COLO829 (cell line): ENCODE measurements around the gene CCDC82.

Experiments
- DNase-seq: peaks from one replicate; pipeline ENCODE4 v3.0.0; 2012; ENCODE audit warnings: low spot score

The CCDC82 gene

DNA sequence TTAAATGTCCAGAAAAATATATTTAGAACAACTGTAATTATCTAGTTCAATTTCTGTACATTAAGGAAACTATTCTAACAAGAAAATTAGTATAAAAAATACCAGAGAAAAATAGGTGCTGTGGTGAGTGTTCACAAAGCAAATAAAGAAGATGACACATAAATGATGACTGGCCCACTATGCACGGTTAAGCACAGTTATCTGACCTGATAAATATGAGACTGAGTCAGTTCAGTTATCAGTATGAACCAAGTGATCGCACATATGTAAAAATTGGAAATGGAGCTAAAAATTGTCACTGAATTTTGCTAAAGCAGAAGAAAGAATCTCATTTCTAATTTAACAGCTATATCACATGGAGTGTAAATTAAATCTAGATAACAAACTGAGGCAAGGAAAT, 27.9 kb downstream of the CCDC82 start:
- DNase-seq, result no peak

GRCh38 chr11:96358321-96358720, 31.4 kb downstream of the CCDC82 start:
- no peak for DNase-seq

DNA sequence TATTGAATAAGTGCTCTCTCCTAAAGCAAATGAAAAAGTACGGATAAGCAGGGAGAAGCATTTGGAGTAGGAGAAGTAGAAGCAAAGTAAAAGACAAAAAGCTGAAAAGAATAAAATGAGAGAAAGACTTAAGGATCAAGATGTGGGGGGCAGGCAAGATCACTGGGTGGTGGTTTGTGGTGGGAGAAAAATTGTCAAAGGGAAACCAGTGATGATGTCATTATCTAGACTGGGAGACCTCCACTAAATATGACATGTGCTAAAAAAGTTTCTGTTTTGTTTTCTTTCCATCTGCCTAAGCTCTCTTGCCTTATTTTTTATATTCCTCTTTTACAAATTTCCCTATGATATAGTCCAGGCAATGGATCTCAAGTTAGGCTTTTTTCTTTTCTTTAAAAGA, 31.9 kb downstream of the CCDC82 start:
- DNase-seq, result no peak

GRCh38 chr11:96356848-96357247, 32.9 kb downstream of the CCDC82 start:
- DNase-seq, result no peak

DNA sequence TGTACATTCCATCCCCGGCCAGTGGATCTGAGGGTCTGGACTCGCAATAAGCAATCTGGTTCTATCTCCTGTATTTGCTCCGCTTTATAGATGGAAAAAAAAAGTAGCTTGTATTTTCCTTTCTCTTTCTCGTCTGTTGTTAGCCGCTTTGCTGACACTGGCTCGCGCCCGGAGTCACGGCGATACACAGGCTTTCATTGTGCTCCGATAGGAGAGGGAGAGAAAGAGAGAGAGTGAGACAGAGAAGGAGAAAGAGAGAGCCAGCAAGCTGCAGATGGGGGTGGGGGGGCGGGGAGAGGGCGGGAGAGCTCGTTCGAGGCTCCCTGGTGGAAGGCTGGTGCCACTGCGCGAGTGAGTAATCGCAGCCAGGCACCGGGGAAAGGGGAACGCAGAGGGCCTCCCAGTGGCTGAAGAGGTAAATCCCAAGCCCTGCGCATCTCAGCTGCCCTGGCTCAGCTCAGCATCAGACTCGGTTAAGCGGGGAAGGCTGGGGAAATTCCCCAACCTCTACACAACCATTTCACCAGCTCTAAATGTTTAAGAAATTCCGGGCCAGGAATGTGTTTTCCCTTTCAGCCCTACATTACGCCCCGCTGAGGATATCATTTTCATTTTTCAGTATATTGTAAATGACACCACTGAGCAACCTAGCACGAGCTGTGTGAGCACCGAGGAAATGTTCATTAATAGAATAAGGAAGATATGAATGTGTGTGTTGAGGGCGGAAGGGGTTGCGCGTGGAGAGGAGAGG, 46.6 kb downstream of the CCDC82 start, which contains the start of gene MAML2:
Gene MAML2 (minus strand): TSS at position 235 of the 751 bp plus-strand sequence. CDS start 1,300 bp downstream, outside the sequence.
- DNase-seq, result peak; percentile 96

GRCh38 chr11:96342014-96342960, 47.4 kb downstream of the CCDC82 start:
- DNase-seq, result no peak

DNA sequence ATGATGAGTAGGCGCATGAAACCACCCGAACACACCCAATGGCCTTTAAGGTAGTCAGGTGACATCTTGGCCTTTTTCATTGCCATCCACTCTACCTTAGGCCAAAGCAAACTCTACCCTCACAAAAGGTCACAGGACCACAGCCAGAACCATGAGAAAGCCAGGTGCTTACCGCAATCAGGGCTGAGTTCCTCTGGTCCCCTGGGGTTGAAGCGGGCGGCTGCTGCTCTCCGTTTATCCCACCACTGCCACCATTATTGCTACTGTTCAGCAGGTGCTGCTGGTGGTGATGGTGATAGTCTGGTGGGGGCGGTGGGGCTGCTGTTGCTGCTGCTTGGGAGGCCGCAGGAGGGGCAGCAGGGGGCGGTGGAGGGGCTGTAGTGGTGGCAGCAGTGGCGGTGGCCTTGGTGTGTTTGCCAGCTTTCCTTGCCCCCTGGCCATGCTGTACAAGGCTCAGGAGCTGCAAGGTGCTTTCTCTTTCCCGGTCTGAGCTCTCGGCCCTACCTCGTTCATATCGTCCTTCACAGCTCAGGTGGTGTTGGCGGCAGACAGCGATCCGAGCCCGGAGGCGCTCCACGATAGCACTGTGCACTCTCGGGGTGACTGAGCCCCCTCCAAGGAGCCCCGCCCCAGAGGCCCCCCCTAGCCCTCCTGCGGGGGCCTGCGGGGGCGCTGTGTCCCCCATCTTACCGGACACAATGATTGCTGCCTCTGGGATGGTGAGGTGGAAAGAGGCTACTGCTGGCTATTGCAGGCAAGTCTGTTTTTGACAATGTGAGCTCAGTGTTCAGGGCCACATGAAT, 48.3 kb downstream of the CCDC82 start:
- DNase-seq, result no peak

DNA sequence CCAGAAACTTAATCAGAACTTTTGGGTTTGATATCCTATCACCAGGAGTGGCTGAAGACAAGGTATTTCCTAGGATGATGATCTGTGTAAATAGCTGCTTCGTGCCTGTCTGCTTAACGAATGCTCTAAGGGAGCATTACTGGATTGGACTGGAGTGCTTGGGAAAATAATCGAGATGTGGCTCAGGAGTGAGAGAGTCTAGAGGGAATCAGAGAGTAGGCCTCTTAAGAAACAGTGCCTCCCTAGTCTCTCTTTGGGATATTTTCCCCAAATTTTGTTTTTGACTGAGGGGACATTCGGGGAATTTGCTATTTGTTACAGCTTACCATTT, 49.2 kb downstream of the CCDC82 start:
- DNase-seq, result no peak

DNA sequence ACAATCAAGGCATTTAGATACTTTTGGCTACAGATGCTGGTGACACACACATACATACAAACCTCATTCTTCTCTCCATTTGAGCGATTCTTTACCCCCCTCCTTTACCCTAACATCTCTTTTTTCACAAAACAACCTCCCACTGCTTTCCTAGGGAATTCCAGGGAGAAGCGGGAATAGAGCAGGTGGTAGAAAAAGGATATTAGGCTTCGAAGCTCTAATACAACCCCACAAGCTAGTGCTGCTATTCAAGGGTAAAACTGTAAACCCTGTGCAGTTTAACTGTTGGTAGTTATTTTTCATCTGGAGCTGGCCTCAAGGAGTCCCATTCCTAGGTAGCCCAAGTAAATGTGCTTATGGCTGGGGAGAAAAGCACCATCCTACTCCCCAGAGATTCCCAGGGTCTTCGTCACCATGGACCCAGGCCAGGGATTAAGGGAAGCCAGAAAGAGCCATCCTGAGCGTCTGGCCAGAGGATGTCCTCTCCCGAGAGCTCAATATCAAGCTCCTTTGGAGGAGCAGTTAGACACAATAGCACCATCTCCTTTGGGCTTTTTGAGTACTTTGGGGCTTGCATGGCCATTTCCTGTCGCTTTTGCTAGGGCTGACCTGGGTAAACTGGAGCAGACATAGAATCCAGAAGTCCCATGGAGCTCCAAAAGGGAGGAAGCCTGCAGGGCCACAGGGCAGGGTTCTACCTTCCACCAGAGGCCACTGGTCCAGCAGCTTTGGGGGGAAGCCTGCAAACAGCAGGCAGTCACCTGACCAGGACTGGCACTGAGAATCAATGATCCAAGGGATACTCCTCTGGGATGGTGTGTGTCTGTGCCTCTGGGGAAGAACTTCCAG, 49.8 kb downstream of the CCDC82 start:
- DNase-seq, result peak; percentile 84

DNA sequence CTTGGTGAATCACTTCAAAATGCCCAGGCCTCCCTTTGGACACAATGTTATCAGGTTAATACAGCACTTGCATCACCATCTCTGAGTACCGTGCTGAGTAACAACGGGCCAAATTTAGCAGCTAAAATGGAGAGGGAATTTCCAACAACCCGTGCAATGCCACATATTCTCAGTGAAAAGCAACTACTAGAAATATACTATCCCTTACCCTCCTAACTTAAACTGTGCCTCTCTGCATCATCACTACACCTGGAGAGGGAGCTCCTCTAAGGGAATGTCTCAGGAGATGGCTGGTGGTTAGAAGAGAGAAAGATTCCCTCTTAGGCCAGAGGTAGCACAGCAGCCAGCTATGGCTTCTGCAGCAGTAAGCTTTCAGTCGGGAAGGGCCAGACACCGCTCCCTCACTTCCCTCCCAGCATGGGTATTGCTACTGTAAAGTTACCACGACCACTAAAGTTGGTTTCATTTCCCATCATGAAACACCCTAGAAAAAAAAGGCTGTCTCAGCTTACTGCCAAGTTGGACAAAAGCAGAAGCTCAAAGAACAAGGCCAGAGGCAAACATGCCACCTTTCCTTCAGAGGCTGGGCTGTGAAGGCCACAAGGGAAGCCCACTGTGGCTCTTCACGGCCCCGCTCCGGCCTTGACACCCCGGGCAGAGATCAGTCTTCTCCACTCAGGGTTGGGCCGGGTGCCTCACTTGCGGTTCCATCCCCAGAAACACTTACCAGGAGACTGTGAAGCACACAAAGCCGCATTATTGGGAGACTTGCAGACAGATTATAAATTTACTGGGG, 50.6 kb downstream of the CCDC82 start:
- no peak for DNase-seq

GRCh38 chr11:96337541-96338431, 51.9 kb downstream of the CCDC82 start:
- no peak for DNase-seq

- no peak for DNase-seq
These were observed 54.3 kb downstream of the CCDC82 start for GRCh38 chr11:96335388-96335787.

- no peak for DNase-seq
These were observed 55.5 kb downstream of the CCDC82 start for GRCh38 chr11:96334219-96334618.

- no peak for DNase-seq
These were observed 56.5 kb downstream of the CCDC82 start for GRCh38 chr11:96333191-96333719.

- no peak for DNase-seq
These were observed 57.5 kb downstream of the CCDC82 start for GRCh38 chr11:96332126-96332771.

DNA sequence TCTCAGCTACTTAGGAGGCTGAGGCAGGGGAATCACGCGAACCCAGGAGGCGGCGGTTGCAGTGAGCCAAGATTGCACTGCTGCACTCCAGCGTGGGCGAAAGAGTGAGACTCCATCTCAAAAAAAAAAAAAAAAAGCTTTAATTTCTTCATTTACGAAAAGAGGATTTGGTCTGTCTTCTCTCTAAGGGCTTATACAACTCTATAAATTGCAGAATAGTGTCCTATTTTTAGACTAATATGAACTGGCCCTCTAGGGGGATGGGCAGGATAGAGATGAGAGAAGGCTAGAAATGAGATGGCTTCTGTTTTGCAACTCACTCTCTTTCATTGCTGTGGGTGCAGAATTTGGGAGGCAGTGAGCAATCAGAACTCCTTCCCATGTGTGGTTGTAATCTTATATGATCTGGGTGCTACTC, 58.0 kb downstream of the CCDC82 start:
- DNase-seq, result no peak

- no peak for DNase-seq
These were observed 59.2 kb downstream of the CCDC82 start for GRCh38 chr11:96330511-96330859.

DNA sequence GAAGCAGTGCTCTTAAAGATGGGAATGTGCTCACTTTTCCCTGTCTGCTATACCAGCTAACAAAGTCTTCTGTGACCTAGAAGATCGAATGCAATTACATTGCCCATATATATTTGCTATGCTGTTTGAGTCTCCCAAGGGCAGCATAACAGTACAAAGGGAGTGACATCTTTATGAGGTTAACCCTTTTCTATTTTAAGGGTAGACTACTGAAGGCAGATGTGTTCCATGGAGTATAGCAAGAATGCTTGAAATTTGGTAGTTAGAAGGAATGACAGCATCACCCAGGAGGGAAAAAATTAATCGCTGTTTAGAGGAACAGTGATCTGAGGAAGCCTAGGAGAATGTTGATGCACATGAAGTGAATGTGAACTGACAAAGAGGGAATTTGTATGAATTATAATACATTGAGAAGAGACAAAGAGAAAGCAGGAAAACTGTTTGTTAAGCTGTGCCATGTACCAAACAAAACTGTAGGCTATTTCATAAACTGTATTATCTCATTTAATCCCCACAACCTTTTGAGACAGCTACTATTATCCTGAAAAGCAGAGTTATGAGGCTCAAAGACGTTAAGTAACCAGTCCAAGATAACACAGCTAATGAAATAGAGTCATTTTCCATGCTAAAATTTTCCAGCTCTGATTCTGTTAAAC, 59.7 kb downstream of the CCDC82 start:
- DNase-seq, result no peak
